ENCODE measurements around the gene PHYKPL.

DNA sequence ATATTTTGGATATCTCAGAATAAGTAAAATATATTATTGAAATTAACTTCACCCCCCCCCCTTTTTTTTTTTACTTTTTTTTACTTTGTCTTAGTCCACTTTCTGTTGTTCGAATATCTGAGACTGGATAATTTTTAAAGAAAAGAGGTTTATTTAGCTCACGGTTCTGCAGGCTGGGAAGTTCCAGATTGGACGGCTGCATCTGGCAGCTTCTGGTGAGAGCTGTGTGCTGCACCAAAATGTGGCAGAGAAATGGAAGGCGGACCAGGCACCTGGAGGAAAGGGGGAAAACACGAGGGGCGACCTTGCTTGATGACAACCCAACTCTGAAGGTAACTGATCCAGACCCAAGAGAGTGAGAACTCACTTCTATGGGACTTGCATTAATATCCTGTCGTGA is 39.8 kb downstream of the PHYKPL start:
- no peak for TF ChIP-seq GATA3 (IDR thresholded peaks at IDR 0.05; ENCODE audit: low read depth, low read length)
- no peak for TF ChIP-seq GATA2 (IDR thresholded peaks at IDR 0.05; ENCODE audit: low read depth, low read length)

Measured in SH-SY5Y (cell line).